DMS53 (cell line): ENCODE measurements around the gene ZNF600.
"Not testable (repeated sequence)": the region's sequence is repeated elsewhere in the genome, so short reads cannot be mapped to it uniquely, and the experiment has no call there.

ENCODE experiments used
- DNase-seq: peaks from one replicate; lab custom pipeline; 2025; lab: John Stamatoyannopoulos, UW

ZNF600 gene

GRCh38 chr19:52741951-52742485 lies 44.6 kb downstream of the ZNF600 start:
- DNase-seq = no peak

- not testable (repeated sequence) for DNase-seq
Observed at GRCh38 chr19:52741371-52741770, 45.2 kb downstream of the ZNF600 start.

- DNase-seq = no peak
Observed at GRCh38 chr19:52739576-52739975, 47.0 kb downstream of the ZNF600 start.

GRCh38 chr19:52735734-52736133 lies 50.9 kb downstream of the ZNF600 start:
- DNase-seq = peak; percentile 94

- peak; percentile 98 for DNase-seq
Observed at GRCh38 chr19:52734893-52735661, 51.5 kb downstream of the ZNF600 start, which contains the start of gene ZNF611. ZNF611 (minus strand) TSS chr19:52735044; CDS start chr19:52715894, 19,150 bp downstream.

GRCh38 chr19:52734331-52734892 lies 52.2 kb downstream of the ZNF600 start:
- peak; percentile 65 for DNase-seq

GRCh38 chr19:52726051-52726450 lies 60.5 kb downstream of the ZNF600 start:
- not testable (repeated sequence) for DNase-seq

- no peak for DNase-seq
Observed at GRCh38 chr19:52725528-52725961, 61.0 kb downstream of the ZNF600 start.

GRCh38 chr19:52724701-52725514 lies 61.7 kb downstream of the ZNF600 start:
- peak; percentile 12 for DNase-seq

- DNase-seq = peak; percentile 75
Observed at GRCh38 chr19:52723907-52724598, 62.5 kb downstream of the ZNF600 start.

- DNase-seq = no peak
Observed at GRCh38 chr19:52722062-52723003, 64.3 kb downstream of the ZNF600 start.

- not testable (repeated sequence) for DNase-seq
Observed at GRCh38 chr19:52720541-52720940, 66.0 kb downstream of the ZNF600 start.

GRCh38 chr19:52716522-52716921 lies 70.1 kb downstream of the ZNF600 start:
- DNase-seq = no peak

GRCh38 chr19:52715902-52716301 lies 70.7 kb downstream of the ZNF600 start:
- DNase-seq = not testable (repeated sequence)

GRCh38 chr19:52715330-52715729 lies 71.3 kb downstream of the ZNF600 start:
- DNase-seq = not testable (repeated sequence)
